KOPT-K1 (cell line): ENCODE data around the gene PTPRM.

ENCODE experiments used
- H3K27ac ChIP-seq: fragments of 200-600 bp; sonication (generic); 2 replicates; pipeline ENCODE4 v1.5.1; 2016; ENCODE audit warnings: antibody characterized with exemption, mild to moderate bottlenecking, low read depth, low read length; ENCODE audit not compliant: poor library complexity, severe bottlenecking
- H3K36me3 ChIP-seq: fragments of 200-600 bp; sonication (generic); 2 replicates; pipeline ENCODE4 v1.5.1; 2017; ENCODE audit warnings: antibody characterized with exemption, mild to moderate bottlenecking, low read length, moderate library complexity; ENCODE audit not compliant: insufficient read depth
- H3K9me3 ChIP-seq: fragments of 200-600 bp; sonication (generic); 2 replicates; pipeline ENCODE4 v1.5.1; 2017; ENCODE audit warnings: antibody characterized with exemption, low read length, mild to moderate bottlenecking; ENCODE audit not compliant: insufficient read depth, poor library complexity, severe bottlenecking

Gene PTPRM

GRCh38 chr18:8283891-8284585, 716.9 kb downstream of the PTPRM start:
- Histone ChIP-seq H3K9me3 (no peaks in the 10 kb centered on the region), H3K27ac (no peak overlapping the region), H3K36me3 (no peaks in the 10 kb centered on the region)

DNA sequence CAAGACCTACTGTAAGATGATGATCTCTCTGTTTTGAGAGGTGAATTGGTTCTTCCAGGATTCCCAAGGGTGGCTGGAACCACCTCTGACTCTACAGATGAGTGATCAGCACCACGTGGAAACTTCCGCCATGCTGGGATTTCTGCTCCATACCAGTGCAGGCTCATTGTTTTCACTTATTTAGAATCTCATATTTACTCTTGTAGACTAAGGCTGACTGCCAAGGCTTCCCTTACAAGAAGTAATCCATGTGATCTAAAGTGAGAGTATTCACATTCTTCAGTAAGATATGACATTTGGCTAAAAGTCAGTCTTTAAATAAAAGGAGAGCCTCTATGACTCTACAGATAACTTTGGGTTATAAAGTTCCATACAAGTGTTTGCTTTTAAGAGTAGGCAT, 719.2 kb downstream of the PTPRM start:
- H3K36me3 ChIP-seq, result no peaks in the 10 kb centered on the region
- no peaks in the 10 kb centered on the region for H3K9me3 ChIP-seq
- H3K27ac ChIP-seq, result no peak overlapping the region

GRCh38 chr18:8287196-8287885, 720.2 kb downstream of the PTPRM start:
- Histone ChIP-seq H3K9me3 (no peaks in the 10 kb centered on the region), H3K27ac (no peak overlapping the region), H3K36me3 (no peaks in the 10 kb centered on the region)

DNA sequence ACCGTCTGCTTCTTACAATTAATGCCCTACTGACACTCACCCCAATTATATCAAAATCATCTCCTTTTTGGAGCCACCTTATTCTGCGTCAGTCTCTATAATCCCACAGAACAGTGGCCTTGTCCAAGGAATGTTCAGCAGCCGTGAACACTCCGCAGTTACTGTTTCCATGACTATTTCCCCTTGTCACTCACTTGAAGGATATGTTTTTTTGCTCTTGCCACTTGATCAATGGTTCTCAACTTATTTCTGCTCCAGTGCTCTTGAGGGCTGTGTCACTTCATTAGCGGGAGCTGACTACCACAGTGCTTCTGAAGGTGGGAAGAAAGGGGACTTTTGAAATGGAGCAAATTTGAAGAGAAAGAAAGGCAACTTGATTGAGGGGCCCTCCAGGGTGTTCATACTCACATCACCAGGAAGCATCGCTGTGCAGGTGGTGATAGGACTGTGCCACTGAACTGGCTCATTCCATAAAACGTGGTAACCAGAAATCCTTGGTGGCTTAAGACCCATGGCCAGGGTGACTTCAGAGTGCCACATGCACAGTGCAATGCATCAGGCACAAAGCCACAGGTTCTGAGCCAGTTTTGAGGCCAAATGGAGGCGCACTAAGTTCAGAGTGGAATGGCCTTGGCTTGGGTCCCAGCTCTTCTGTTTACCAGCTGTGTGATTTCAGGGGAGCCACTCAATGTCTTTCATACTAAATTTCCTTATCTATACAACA, 721.5 kb downstream of the PTPRM start:
- H3K27ac ChIP-seq, result no peak overlapping the region
- H3K36me3 ChIP-seq, result no peaks in the 10 kb centered on the region
- no peaks in the 10 kb centered on the region for H3K9me3 ChIP-seq

DNA sequence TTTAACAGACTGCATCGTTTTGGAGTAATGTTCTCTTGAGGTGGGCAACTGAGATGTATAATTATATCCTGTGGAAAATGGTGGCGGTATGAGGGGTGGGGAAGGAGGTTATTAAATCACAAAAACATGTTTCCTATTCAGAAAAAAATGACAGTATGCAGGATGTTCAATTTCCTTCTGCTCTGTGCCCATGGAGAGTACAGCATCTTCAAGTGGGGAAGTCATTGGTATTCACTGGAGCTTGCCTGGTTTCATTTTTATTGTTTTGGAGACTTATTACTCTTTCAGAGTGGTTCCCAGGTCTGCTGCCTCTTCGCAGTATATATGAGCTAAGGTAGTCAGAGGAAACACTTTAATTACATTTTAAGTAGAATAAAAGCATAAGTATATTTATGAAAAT, 723.3 kb downstream of the PTPRM start:
- H3K27ac ChIP-seq, result no peak overlapping the region
- H3K9me3 ChIP-seq, result no peaks in the 10 kb centered on the region

DNA sequence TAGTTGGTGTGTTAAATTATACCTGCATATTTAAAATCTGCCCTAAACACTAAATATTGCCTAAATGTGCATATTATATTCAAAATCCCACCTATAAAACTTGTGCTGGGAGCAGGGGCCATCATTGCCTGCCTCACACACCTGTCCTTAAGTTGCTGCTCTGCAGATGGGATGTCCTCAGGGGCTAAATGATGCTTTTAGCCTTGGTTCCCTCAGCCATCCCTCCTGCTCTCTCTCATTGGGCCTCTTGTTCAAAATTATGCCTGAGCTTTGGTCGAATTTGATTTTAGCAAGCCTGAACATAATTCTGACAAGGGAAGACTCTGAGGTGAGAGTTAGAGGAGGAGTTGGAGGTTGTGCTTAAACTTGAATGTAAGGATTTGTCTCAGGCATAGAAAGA, 723.8 kb downstream of the PTPRM start:
- Histone ChIP-seq H3K36me3 (no peaks in the 10 kb centered on the region), H3K9me3 (no peaks in the 10 kb centered on the region), H3K27ac (no peak overlapping the region)

More for the DNA sequence above, 723.3 kb downstream of the PTPRM start:
- H3K36me3 ChIP-seq, result no peaks in the 10 kb centered on the region

DNA sequence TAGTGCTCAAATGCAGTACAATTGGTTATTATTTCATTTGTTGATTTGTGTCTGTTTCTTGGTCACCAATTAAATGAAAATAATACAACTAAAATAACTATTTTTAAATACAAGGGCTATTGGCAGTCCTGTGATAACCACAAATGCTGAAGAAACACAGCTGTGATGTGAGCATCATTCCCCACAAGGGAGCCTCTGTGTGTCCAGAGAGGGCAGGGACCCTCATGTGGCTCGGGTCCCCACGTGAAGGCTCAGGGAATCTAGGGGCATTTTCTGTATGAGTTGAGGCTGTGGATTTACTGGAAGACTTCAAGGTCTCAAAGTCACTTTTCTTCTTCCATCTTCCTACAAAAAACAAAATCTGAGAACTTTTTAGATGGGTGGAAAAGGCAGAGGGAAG, 726.1 kb downstream of the PTPRM start:
- no peaks in the 10 kb centered on the region for H3K36me3 ChIP-seq
- no peak overlapping the region for H3K27ac ChIP-seq
- H3K9me3 ChIP-seq, result no peaks in the 10 kb centered on the region

DNA sequence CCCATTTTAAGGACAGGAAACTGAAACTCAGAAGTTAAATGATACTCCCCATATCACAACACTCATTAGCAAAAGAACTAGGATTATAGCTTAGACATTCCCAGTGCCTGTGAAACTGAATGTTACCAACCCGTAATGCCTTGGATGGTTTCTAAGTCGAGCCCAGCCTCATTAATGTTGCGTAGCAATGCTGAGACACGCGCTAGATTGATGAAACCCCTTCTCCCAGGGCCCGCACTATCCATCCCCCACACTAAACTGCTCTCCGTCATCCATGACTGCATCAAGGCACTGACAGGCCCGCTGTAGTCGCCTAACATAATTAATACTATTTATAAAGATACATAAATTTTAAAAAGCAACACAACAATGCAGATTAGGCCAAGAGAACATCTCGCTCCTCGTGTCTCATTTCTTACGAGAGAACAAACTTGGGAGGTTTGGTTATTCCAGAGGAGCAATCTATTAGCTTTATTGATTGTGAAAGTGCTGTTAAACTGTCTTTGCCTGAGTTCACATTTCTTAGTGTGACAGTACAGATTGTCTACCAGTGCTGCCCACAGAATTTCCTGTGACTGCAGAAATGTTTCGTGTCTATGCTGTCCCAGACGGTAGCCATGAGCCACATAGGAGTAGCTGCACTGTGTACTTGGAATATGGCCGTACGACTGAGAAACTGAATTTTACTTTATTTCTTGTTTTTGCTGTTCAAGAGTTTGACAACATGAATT, 729.9 kb downstream of the PTPRM start:
- Histone ChIP-seq H3K27ac (no peak overlapping the region), H3K36me3 (no peaks in the 10 kb centered on the region), H3K9me3 (no peaks in the 10 kb centered on the region)

GRCh38 chr18:8298186-8298585, 731.1 kb downstream of the PTPRM start:
- Histone ChIP-seq H3K9me3 (no peaks in the 10 kb centered on the region), H3K27ac (no peak overlapping the region), H3K36me3 (no peaks in the 10 kb centered on the region)

DNA sequence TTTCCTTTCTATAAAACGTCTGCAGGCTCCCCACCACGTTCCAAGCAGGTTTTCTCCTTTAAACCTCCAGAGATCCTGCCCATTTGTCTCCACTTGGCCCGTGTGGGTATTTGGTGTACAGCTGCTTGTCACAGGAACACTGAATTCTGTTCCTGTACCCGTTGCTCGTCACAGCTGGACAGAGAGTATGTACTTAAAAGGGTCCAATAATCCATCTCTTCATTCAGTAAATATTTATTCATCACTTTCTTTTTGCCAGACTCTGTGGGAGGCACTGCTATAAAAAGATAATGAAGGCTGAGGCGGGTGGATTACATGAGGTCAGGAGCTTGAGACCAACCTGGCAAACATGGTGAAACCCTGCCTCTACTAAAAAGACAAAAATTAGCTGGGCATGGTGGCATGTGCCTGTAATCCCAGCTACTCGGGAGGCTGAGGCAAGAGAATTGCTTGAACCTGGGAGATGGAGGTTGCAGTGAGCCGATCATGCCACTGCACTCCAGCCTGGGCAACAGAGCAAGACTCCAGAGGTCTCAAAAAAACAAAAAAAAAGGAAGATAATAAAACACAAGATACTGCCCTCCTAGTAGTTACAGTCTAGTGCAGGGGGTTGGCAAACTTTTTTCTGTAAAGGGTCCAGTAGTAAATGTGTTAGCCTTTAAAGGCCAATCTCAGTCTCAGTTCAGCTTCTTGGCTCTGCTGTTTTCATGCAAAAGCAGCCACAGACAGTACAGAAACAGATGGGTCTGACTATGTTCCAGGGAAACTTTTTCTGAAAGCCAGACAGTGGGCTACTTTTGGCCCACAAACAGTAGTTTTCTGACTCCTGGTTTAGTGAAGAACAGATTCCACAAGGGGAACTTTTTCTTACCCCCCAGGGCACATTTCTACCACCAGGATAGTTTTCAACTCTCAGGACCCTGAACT, 732.2 kb downstream of the PTPRM start:
- Histone ChIP-seq H3K27ac (no peak overlapping the region), H3K9me3 (no peaks in the 10 kb centered on the region), H3K36me3 (no peaks in the 10 kb centered on the region)

DNA sequence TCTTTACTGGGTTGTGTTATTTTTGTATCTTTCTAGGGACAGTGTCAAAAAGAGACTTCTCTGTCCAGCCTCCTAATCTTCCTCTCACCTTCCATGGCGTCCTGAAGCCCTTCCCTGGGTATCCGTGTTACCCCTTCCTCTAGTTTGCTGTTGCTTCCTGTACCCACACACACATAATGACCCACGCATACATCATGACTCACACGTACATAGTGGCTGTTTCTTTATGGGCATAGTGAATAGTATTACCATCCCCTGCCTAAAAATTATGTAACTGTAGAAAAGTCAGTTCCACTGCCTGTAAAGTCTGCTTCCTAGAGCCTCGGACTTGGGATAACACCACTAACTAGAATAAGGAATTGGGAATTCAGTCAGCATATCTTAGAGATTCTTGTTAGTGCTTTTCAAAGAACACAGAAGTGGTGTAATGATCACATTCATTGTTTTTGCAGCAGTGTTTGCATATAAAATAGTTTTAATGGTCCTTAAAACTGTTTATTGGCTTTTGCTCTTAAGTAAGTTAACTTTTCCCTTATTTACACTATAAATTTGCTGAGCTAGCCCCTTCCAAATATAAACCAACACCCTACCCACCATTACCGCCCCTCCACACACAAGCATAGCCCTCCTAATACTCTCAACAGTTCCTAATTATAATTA, 733.8 kb downstream of the PTPRM start:
- H3K27ac ChIP-seq, result no peak overlapping the region
- H3K9me3 ChIP-seq, result no peaks in the 10 kb centered on the region
- no peaks in the 10 kb centered on the region for H3K36me3 ChIP-seq

DNA sequence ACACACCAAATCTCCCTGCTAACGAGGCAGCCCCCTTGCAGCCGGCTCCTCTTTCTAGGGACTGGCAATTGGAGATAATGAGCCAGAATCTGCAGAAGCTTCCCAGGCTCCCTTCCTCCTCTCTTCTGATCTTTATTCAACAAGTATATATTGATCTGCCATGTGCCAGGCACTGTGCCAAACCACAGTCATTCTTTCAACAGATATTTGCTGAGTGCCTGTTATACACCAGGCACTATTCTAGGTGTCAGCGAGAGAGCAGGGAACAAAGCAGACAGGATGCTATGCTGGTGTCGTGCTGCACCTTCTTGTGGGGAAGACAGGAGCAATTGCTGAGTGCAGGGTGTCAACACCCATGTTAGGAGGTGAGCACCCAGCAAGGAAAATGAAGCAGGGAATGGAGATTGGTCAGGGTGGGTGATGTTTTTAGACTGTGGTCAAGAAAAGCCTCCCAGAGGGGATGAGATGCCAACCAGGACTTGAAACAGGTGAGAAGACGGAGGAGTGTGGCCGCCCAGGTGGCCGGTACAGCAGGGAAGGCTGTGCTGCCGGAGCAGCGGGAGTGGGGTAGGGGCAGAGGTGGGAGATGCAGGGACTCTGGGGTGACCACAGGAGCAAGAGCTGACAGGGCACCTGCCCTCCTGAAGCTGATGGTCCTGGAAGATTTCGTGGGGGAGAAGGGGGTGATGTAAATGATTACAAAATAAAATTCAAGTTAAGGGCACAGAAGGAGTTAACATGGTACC, 734.5 kb downstream of the PTPRM start:
- H3K36me3 ChIP-seq, result no peaks in the 10 kb centered on the region
- no peaks in the 10 kb centered on the region for H3K9me3 ChIP-seq
- no peak overlapping the region for H3K27ac ChIP-seq

- no peaks in the 10 kb centered on the region for H3K9me3 ChIP-seq
- no peak overlapping the region for H3K27ac ChIP-seq
- H3K36me3 ChIP-seq, result no peaks in the 10 kb centered on the region
Observed at GRCh38 chr18:8303151-8303755, 736.1 kb downstream of the PTPRM start.
